GM23338 (cell line): ENCODE measurements around the gene GSTK1. TPM values are rescaled to one million over a fixed set of nuclear protein-coding genes. Genes with fewer than 3 reads are reported as not detected.

ENCODE experiments used
- ATAC-seq: fragments of 200-7000 bp; cut with Tn5 transposase; 3 replicates; pipeline ENCODE4 v1.9.1; 2020
- DNase-seq: peaks from one replicate; pipeline ENCODE4 v3.0.0-alpha.2; 2015; ENCODE audit warnings: low spot score
- H2AFZ ChIP-seq: fragments of 200-600 bp; sonication (generic); 2 replicates; pipeline ENCODE4 v1.8.0; 2016; ENCODE audit warnings: antibody characterized with exemption, mild to moderate bottlenecking, moderate library complexity
- H3F3A ChIP-seq: fragments of 200-600 bp; sonication (generic); replicated peaks from 2 replicates; pipeline ENCODE4 v1.8.0; 2017; ENCODE audit warnings: antibody characterized with exemption, mixed run types, low read depth
- H3K27ac ChIP-seq: fragments of 200-600 bp; sonication (generic); 2 replicates; pipeline ENCODE4 v1.6.1; 2016; ENCODE audit warnings: low read depth
- H3K27me3 ChIP-seq: fragments of 200-600 bp; sonication (generic); 2 replicates; pipeline ENCODE4 v1.8.0; 2016; ENCODE audit warnings: mild to moderate bottlenecking, mixed run types, moderate library complexity; ENCODE audit not compliant: insufficient read depth
- H3K36me3 ChIP-seq: fragments of 200-600 bp; sonication (generic); 2 replicates; pipeline ENCODE4 v1.8.0; 2016; ENCODE audit warnings: mild to moderate bottlenecking; ENCODE audit not compliant: insufficient read depth
- H3K4me1 ChIP-seq: fragments of 200-600 bp; sonication (generic); 2 replicates; pipeline ENCODE4 v1.8.0; 2016; ENCODE audit warnings: mild to moderate bottlenecking, moderate library complexity; ENCODE audit not compliant: insufficient read depth
- H3K4me2 ChIP-seq: fragments of 200-600 bp; sonication (generic); 2 replicates; pipeline ENCODE4 v1.7.1; 2017; ENCODE audit warnings: mixed run types
- H3K4me3 ChIP-seq: fragments of 200-600 bp; sonication (generic); 2 replicates; pipeline ENCODE4 v1.6.1; 2016; ENCODE audit warnings: mixed run types
- H3K79me2 ChIP-seq: fragments of 200-600 bp; sonication (generic); replicated peaks from 2 replicates; pipeline ENCODE4 v1.8.0; 2017; ENCODE audit warnings: mild to moderate bottlenecking; ENCODE audit not compliant: insufficient read depth
- H3K9me2 ChIP-seq: fragments of 200-600 bp; sonication (generic); 2 replicates; pipeline ENCODE4 v1.8.0; 2017; ENCODE audit not compliant: insufficient read depth
- H4K20me1 ChIP-seq: fragments of 200-600 bp; sonication (generic); replicated peaks from 2 replicates; pipeline ENCODE4 v1.8.0; 2017; ENCODE audit warnings: mild to moderate bottlenecking; ENCODE audit not compliant: insufficient read depth
- H3K27ac Mint-ChIP-seq: 2 replicates; pipeline ENCODE4 v1.8.0; 2020; ENCODE audit warnings: inconsistent platforms, mild to moderate bottlenecking, moderate library complexity, mixed read lengths
- H3K27me3 Mint-ChIP-seq: 3 replicates; pipeline ENCODE4 v1.8.0; 2022; ENCODE audit warnings: low read depth, mild to moderate bottlenecking, moderate library complexity, mixed read lengths, inconsistent platforms; ENCODE audit not compliant: insufficient read depth, poor library complexity
- H3K36me3 Mint-ChIP-seq: 3 replicates; pipeline ENCODE4 v1.8.0; 2021; ENCODE audit warnings: low read depth, mild to moderate bottlenecking, inconsistent platforms, moderate library complexity, mixed read lengths
- H3K4me1 Mint-ChIP-seq: 3 replicates; pipeline ENCODE4 v1.8.0; 2020; ENCODE audit warnings: mild to moderate bottlenecking, inconsistent platforms, mixed read lengths
- H3K4me3 Mint-ChIP-seq: 3 replicates; pipeline ENCODE4 v1.8.0; 2021; ENCODE audit warnings: moderate library complexity, mild to moderate bottlenecking, inconsistent platforms, mixed read lengths
- H3K9me3 Mint-ChIP-seq: 3 replicates; pipeline ENCODE4 v1.8.0; 2020; ENCODE audit warnings: moderate library complexity, mild to moderate bottlenecking, inconsistent platforms, mixed read lengths
- CREB1 ChIP-seq: fragments of 250-450 bp; sonication (Bioruptor Pico); IDR thresholded peaks from 2 replicates; pipeline ENCODE4 v1.5.0; 2020; ENCODE audit warnings: low read depth, mild to moderate bottlenecking, moderate library complexity
- NANOG ChIP-seq: IDR thresholded peaks from 2 replicates; pipeline ENCODE4 v1.6.1; 2016; ENCODE audit warnings: antibody characterized with exemption, borderline replicate concordance
- POLR2AphosphoS5 ChIP-seq: IDR thresholded peaks from 2 replicates; pipeline ENCODE4 v1.6.1; 2016; ENCODE audit warnings: antibody characterized with exemption, low read depth
- STAT1 ChIP-seq: IDR thresholded peaks from one replicate; pipeline ENCODE4 v1.6.1; 2016; ENCODE audit warnings: antibody characterized with exemption; ENCODE audit not compliant: unreplicated experiment
- ZNF114 ChIP-seq: fragments of 250-450 bp; sonication (Bioruptor Pico); IDR thresholded peaks from 2 replicates; pipeline ENCODE4 v1.5.0; 2020; ENCODE audit warnings: mild to moderate bottlenecking, moderate library complexity
- ZNF331 ChIP-seq: fragments of 250-450 bp; sonication (Bioruptor Pico); IDR thresholded peaks from 2 replicates; pipeline ENCODE4 v1.5.0; 2020; ENCODE audit warnings: low read depth, mild to moderate bottlenecking, moderate library complexity
- polyA plus RNA-seq: library from polyadenylated mRNA; unstranded; fragments of >200 nt; fragmentation: Nextera tagmentation; extraction: Ambion mirVana; gene quantifications from 2 replicates; pipeline ENCODE4 v1.2.1, GENCODE V29; 2016
- total RNA-seq: library from RNA; depleted of rRNA; stranded (reverse); fragments of >200 nt; shearing (Covaris generic); gene quantifications from 2 replicates; pipeline ENCODE4 v1.2.3, GENCODE V29; 2014
- TF ChIP-seq, protein P1 (sequence below): fragments of 250-450 bp; sonication (Bioruptor Pico); IDR thresholded peaks from 2 replicates; pipeline ENCODE4 v1.5.0; 2020; ENCODE audit warnings: mild to moderate bottlenecking, moderate library complexity
- TF ChIP-seq, protein P2 (sequence below), 2 experiments: fragments of 200-600 bp in 1 of 2; sonication (generic) in 1 of 2; conservative IDR thresholded peaks; 2 replicates each; pipeline versions ENCODE4 v1.5.1 to v1.6.1; 2016 to 2017; ENCODE audit warnings: antibody characterized with exemption in 2 of 2, low read depth in 2 of 2, mild to moderate bottlenecking in 2 of 2, moderate library complexity in 1 of 2

GSTK1 gene
- total and polyA plus RNA-seq, 2 experiments from 2014 or later: 26.4 to 27.5 TPM

DNA sequence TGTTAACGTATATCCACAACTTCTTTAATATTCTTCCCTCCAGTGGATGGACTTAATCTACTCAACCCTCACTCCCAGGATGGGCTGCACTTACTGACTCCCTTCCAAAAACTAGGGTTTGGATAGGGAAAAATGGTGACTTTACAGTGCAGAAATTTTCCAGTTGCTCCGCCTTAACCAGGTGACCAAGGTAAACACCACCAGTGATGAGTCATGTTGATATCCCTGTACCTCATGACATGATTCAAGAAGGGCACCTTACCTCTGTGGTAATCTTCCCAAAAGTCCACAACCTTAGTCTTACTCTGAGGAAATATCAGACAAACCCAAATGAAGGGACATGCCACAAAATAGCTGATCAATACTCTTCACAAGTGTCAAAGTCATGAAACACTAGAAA lies 3.5 kb upstream of the GSTK1 start:
- Histone ChIP-seq H2AFZ (no peak overlapping the region), H3F3A (peaks cover 3% of the 10 kb centered on the region; the same call in 1 of the 2 replicates), H3K79me2 (no peaks in the 10 kb centered on the region), H3K4me2 (no peak overlapping the region), H3K4me1 (peaks cover 4% of the 10 kb centered on the region; the same call in 1 of the 2 replicates), H3K27ac (no peak overlapping the region), H3K4me3 (no peak overlapping the region), H3K27me3 (0 out of 2 replicates have a peak, but pooled peaks cover 7% of the 10 kb centered on the region), H3K9me2 (0 out of 2 replicates have a peak, but pooled peaks cover 4% of the 10 kb centered on the region), H4K20me1 (no peaks in the 10 kb centered on the region), H3K36me3 (no peaks in the 10 kb centered on the region)
- no peak for DNase-seq
- Mint-ChIP-seq H3K27ac (no peak overlapping the region), H3K4me3 (no peak overlapping the region), H3K27me3 (peaks cover 9% of the 10 kb centered on the region), H3K36me3 (no peaks in the 10 kb centered on the region; the same call in 2 of the 3 replicates), H3K4me1 (peaks cover 4% of the 10 kb centered on the region), H3K9me3 (no peaks in the 10 kb centered on the region)
- no peak for TF ChIP-seq POLR2AphosphoS5
- no peak for TF ChIP-seq ZNF331 (CRISPR knock-in tag)
- no peak for TF ChIP-seq NANOG
- TF ChIP-seq STAT1: no peak
- TF ChIP-seq, protein P1, sequence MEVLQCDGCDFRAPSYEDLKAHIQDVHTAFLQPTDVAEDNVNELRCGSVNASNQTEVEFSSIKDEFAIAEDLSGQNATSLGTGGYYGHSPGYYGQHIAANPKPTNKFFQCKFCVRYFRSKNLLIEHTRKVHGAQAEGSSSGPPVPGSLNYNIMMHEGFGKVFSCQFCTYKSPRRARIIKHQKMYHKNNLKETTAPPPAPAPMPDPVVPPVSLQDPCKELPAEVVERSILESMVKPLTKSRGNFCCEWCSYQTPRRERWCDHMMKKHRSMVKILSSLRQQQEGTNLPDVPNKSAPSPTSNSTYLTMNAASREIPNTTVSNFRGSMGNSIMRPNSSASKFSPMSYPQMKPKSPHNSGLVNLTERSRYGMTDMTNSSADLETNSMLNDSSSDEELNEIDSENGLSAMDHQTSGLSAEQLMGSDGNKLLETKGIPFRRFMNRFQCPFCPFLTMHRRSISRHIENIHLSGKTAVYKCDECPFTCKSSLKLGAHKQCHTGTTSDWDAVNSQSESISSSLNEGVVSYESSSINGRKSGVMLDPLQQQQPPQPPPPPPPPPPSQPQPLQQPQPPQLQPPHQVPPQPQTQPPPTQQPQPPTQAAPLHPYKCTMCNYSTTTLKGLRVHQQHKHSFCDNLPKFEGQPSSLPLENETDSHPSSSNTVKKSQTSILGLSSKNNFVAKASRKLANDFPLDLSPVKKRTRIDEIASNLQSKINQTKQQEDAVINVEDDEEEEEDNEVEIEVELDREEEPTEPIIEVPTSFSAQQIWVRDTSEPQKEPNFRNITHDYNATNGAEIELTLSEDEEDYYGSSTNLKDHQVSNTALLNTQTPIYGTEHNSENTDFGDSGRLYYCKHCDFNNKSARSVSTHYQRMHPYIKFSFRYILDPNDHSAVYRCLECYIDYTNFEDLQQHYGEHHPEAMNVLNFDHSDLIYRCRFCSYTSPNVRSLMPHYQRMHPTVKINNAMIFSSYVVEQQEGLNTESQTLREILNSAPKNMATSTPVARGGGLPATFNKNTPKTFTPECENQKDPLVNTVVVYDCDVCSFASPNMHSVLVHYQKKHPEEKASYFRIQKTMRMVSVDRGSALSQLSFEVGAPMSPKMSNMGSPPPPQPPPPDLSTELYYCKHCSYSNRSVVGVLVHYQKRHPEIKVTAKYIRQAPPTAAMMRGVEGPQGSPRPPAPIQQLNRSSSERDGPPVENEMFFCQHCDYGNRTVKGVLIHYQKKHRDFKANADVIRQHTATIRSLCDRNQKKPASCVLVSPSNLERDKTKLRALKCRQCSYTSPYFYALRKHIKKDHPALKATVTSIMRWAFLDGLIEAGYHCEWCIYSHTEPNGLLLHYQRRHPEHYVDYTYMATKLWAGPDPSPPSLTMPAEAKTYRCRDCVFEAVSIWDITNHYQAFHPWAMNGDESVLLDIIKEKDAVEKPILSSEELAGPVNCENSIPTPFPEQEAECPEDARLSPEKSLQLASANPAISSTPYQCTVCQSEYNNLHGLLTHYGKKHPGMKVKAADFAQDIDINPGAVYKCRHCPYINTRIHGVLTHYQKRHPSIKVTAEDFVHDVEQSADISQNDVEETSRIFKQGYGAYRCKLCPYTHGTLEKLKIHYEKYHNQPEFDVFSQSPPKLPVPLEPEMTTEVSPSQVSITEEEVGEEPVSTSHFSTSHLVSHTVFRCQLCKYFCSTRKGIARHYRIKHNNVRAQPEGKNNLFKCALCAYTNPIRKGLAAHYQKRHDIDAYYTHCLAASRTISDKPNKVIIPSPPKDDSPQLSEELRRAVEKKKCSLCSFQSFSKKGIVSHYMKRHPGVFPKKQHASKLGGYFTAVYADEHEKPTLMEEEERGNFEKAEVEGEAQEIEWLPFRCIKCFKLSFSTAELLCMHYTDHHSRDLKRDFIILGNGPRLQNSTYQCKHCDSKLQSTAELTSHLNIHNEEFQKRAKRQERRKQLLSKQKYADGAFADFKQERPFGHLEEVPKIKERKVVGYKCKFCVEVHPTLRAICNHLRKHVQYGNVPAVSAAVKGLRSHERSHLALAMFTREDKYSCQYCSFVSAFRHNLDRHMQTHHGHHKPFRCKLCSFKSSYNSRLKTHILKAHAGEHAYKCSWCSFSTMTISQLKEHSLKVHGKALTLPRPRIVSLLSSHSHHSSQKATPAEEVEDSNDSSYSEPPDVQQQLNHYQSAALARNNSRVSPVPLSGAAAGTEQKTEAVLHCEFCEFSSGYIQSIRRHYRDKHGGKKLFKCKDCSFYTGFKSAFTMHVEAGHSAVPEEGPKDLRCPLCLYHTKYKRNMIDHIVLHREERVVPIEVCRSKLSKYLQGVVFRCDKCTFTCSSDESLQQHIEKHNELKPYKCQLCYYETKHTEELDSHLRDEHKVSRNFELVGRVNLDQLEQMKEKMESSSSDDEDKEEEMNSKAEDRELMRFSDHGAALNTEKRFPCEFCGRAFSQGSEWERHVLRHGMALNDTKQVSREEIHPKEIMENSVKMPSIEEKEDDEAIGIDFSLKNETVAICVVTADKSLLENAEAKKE (CRISPR knock-in tag): no peak
- TF ChIP-seq, protein P2, sequence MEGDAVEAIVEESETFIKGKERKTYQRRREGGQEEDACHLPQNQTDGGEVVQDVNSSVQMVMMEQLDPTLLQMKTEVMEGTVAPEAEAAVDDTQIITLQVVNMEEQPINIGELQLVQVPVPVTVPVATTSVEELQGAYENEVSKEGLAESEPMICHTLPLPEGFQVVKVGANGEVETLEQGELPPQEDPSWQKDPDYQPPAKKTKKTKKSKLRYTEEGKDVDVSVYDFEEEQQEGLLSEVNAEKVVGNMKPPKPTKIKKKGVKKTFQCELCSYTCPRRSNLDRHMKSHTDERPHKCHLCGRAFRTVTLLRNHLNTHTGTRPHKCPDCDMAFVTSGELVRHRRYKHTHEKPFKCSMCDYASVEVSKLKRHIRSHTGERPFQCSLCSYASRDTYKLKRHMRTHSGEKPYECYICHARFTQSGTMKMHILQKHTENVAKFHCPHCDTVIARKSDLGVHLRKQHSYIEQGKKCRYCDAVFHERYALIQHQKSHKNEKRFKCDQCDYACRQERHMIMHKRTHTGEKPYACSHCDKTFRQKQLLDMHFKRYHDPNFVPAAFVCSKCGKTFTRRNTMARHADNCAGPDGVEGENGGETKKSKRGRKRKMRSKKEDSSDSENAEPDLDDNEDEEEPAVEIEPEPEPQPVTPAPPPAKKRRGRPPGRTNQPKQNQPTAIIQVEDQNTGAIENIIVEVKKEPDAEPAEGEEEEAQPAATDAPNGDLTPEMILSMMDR (conservative IDR thresholded peaks at IDR 0.05; ENCODE audit: low read depth in 2 of 2): no peak
- TF ChIP-seq CREB1 (CRISPR knock-in tag): no peak
- TF ChIP-seq ZNF114 (CRISPR knock-in tag): no peak
- no peak for ATAC-seq
